ENCODE data around the gene CHAF1B. TPM values are rescaled to one million over a fixed set of nuclear protein-coding genes. Genes with fewer than 3 reads are reported as not detected.

Gene CHAF1B
- total and polyA plus RNA-seq, 2 of the 8 experiments (the other 6 are each of a cell fraction or from before 2014, with no cell fraction given): 11.8 to 23.1 TPM

DNA sequence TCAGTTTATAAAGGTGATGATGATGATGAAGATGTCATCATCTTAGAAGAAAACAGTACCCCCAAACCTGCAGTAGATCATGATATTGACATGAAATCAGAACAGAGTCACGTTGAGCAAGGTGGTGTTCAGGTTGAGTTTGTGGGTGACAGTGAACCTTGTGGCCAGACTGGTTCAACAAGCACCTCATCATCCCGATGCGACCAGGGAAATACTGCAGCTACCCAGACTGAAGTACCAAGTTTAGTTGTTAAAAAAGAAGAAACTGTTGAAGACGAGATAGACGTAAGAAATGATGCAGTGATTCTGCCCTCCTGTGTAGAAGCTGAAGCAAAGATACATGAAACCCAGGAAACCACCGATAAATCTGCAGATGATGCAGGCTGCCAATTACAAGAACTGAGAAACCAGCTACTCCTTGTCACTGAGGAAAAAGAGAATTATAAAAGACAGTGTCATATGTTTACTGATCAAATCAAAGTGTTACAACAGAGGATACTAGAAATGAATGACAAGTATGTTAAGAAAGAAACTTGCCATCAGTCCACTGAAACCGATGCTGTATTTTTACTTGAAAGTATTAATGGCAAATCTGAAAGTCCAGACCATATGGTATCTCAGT is 16.0 kb upstream of the CHAF1B start:
- H3K14ac ChIP-seq (ENCODE audit: insufficient read length): no peak overlapping the region
- H4K8ac ChIP-seq (ENCODE audit: extremely low read depth, insufficient read depth, low read length): no peak overlapping the region
- H2BK5ac ChIP-seq (ENCODE audit: low read depth, low read length): no peak overlapping the region
- no peaks in the 10 kb centered on the region for H3K79me2 ChIP-seq (ENCODE audit: control insufficient read depth in 1 of 2, insufficient read depth in 2 of 2, low read length in 2 of 2)
- H3K9me3 ChIP-seq (ENCODE audit: insufficient read depth in 2 of 2, low read depth in 1 of 2, low read length in 1 of 2): no peaks in the 10 kb centered on the region
- no peak overlapping the region for H3K23ac ChIP-seq (ENCODE audit: insufficient read length)
- H3K56ac ChIP-seq (replicated peaks; ENCODE audit: insufficient read length, low read depth, low read length): no peak overlapping the region
- H2AFZ ChIP-seq (ENCODE audit: low read length): no peak overlapping the region
- no peaks in the 10 kb centered on the region for H3K27me3 ChIP-seq (replicated peaks in 1 of 4; ENCODE audit: control insufficient read depth in 3 of 4, extremely low read depth in 1 of 4, insufficient read depth in 3 of 4, low read length in 3 of 4)
- H3K18ac ChIP-seq (ENCODE audit: extremely low read depth, low read length): no peak overlapping the region
- no peak overlapping the region for H3K4ac ChIP-seq (replicated peaks; ENCODE audit: insufficient read length, low read depth, low read length)
- H3K36me3 ChIP-seq (ENCODE audit: control insufficient read depth in 2 of 4, insufficient read depth in 4 of 4, low read length in 3 of 4): peaks cover 24 to 84% (median 53%) of the 10 kb centered on the region in 4 experiments
- no peak overlapping the region for H2BK120ac ChIP-seq (replicated peaks; ENCODE audit: low read depth, low read length)
- CTCF ChIA-PET (ENCODE audit: partially characterized antibody): interaction anchor here (1.8 kb wide), 1 partner anchor 102 kb away, joined by 3 read pairs; no protein-coding TSS in a partner anchor
- no peak overlapping the region for H4K5ac ChIP-seq (ENCODE audit: insufficient read length, low read depth, low read length)
- H2BK20ac ChIP-seq (ENCODE audit: low read length): no peak overlapping the region
- H3K27ac ChIP-seq (ENCODE audit: low read depth, low read length): no peak overlapping the region
- 90% methylated on average over 7 of the region's 7 CpGs; no CpG with 5 or more reads in 1 of the 2 experiments for WGBS, 2 experiments (ENCODE audit: extremely low coverage in 1 of 2, insufficient coverage in 1 of 2, insufficient read length in 1 of 2, insufficient replicate concordance in 2 of 2, low coverage in 1 of 2, low lambda C conversion rate in 2 of 2, missing lambda C conversion rate in 1 of 2)
- DNase-seq (ENCODE audit: low read depth in 1 of 2, low spot score in 2 of 2): no peak
- H3K79me1 ChIP-seq (ENCODE audit: low read depth, low read length): no peaks in the 10 kb centered on the region
- no peak overlapping the region for H2AK5ac ChIP-seq (ENCODE audit: low read depth, low read length)
- H3K4me2 ChIP-seq (ENCODE audit: insufficient read depth in 1 of 2, low read depth in 2 of 2, low read length in 2 of 2): no peak overlapping the region
- H2BK12ac ChIP-seq (ENCODE audit: low read depth, low read length): no peak overlapping the region
- no peak overlapping the region for H3K9ac ChIP-seq (replicated peaks in 1 of 4; ENCODE audit: extremely low read depth in 1 of 4, low read depth in 3 of 4, low read length in 3 of 4)
- no peaks in the 10 kb centered on the region for H3K23me2 ChIP-seq (ENCODE audit: low read depth, low read length)
- H4K91ac ChIP-seq (replicated peaks; ENCODE audit: insufficient read length, low read length): no peak overlapping the region
- no peak overlapping the region for H3K4me3 ChIP-seq (ENCODE audit: extremely low read depth in 1 of 4, insufficient read depth in 2 of 4, low read depth in 3 of 4, low read length in 4 of 4)
- H4K20me1 ChIP-seq (replicated peaks in 1 of 2; ENCODE audit: control insufficient read depth in 1 of 2, insufficient read depth in 2 of 2, low read length in 2 of 2): no peaks in the 10 kb centered on the region
- POLR2A ChIA-PET (ENCODE audit: partially characterized antibody): interaction anchor here (1.0 to 1.3 kb wide), 5 partner anchors 10 to 36 kb away, joined by 3 to 4 read pairs (median 3); partner anchors contain the start of gene CHAF1B
- no peak for FAIRE-seq
- no peak overlapping the region for H2BK15ac ChIP-seq (ENCODE audit: low read length)
- no peaks in the 10 kb centered on the region for H3K4me1 ChIP-seq (replicated peaks in 1 of 4; ENCODE audit: control insufficient read depth in 3 of 4, insufficient read depth in 4 of 4, low read length in 3 of 4)
- no peak for TF ChIP-seq BACH1 (IDR thresholded peaks at IDR 0.05; ENCODE audit: low read length)
- TF ChIP-seq CHD1 (IDR thresholded peaks at IDR 0.05; ENCODE audit: low read depth, low read length): no peak
- TF ChIP-seq RXRA (IDR thresholded peaks at IDR 0.05; ENCODE audit: insufficient read depth, low read depth, low read length): no peak
- TF ChIP-seq TBP (IDR thresholded peaks at IDR 0.05; ENCODE audit: low read depth, low read length): no peak
- TF ChIP-seq BCL11A (IDR thresholded peaks at IDR 0.05; ENCODE audit: low read depth in 2 of 2, low read length in 2 of 2): no peak
- no peak for TF ChIP-seq ZNF274 (IDR thresholded peaks at IDR 0.05; ENCODE audit: borderline replicate concordance, extremely low read depth, low read length)
- TF ChIP-seq ASH2L (IDR thresholded peaks at IDR 0.05; ENCODE audit: low read length): no peak
- no peak for TF ChIP-seq SP2 (IDR thresholded peaks at IDR 0.05; ENCODE audit: low read length)
- TF ChIP-seq NANOG (IDR thresholded peaks at IDR 0.05; ENCODE audit: insufficient read depth, low read depth, low read length, poor library complexity, severe bottlenecking): no peak
- no peak for TF ChIP-seq SIN3A (conservative IDR thresholded peaks at IDR 0.05 in 1 of 2, IDR thresholded peaks at IDR 0.05 in 1 of 2; ENCODE audit: low read depth in 1 of 2, low read length in 2 of 2)
- no peak for TF ChIP-seq TEAD4 (IDR thresholded peaks at IDR 0.05; ENCODE audit: low read depth, low read length)
- TF ChIP-seq POLR2A (IDR thresholded peaks at IDR 0.05; ENCODE audit: control extremely low read depth in 1 of 2, low read depth in 2 of 2, low read length in 2 of 2): no peak
- TF ChIP-seq, protein P1, sequence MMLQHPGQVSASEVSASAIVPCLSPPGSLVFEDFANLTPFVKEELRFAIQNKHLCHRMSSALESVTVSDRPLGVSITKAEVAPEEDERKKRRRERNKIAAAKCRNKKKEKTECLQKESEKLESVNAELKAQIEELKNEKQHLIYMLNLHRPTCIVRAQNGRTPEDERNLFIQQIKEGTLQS (IDR thresholded peaks at IDR 0.05; ENCODE audit: insufficient read depth, low read depth, low read length): no peak
- TF ChIP-seq EZH2 (IDR thresholded peaks at IDR 0.05; ENCODE audit: low read depth, low read length, severe bottlenecking): no peak

Measured in H1 (cell line).